ENCODE data around the gene SCG2.

SCG2 gene, protein sequence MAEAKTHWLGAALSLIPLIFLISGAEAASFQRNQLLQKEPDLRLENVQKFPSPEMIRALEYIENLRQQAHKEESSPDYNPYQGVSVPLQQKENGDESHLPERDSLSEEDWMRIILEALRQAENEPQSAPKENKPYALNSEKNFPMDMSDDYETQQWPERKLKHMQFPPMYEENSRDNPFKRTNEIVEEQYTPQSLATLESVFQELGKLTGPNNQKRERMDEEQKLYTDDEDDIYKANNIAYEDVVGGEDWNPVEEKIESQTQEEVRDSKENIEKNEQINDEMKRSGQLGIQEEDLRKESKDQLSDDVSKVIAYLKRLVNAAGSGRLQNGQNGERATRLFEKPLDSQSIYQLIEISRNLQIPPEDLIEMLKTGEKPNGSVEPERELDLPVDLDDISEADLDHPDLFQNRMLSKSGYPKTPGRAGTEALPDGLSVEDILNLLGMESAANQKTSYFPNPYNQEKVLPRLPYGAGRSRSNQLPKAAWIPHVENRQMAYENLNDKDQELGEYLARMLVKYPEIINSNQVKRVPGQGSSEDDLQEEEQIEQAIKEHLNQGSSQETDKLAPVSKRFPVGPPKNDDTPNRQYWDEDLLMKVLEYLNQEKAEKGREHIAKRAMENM

DNA sequence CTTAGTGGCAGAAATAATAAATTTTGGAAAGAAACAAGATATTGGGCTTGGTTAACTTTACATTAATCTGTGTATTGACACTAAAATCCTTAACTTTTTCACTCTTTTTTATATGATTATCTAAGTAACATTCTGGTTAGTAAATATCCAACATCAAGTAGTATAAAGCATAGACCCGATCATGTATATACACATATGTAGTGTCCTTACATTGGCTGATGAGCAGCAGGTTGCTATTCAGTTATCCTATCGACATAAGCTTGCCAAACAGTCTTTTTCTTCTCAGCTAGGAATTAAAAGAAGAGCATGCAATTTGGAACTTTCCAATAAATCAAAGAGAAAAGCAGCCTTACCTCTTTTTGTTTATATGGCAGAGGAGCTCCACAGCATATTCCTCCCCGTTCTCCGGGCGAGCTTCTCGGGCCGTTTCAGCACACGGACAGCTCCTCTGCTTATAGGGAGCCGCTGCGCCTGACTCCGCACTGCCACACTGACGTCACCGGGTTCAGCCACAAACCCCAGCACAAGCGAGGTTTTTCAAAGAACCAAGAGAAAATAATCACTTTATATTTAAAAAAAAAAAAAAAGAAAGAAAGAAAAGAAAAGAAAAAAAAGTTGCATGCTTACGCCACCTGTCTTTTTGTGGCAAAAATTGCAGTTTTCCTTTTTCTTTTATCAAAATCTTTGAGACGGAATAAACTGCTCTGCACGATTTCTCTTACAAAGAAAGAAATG, at the start of gene SCG2:
TSS of gene SCG2 (minus strand) at position 430 of the 735 bp plus-strand sequence. CDS start 3,079 bp downstream, outside the sequence.
- no peak within 1 kb of the TSS for H3K27ac ChIP-seq
- TF ChIP-seq, protein P1, sequence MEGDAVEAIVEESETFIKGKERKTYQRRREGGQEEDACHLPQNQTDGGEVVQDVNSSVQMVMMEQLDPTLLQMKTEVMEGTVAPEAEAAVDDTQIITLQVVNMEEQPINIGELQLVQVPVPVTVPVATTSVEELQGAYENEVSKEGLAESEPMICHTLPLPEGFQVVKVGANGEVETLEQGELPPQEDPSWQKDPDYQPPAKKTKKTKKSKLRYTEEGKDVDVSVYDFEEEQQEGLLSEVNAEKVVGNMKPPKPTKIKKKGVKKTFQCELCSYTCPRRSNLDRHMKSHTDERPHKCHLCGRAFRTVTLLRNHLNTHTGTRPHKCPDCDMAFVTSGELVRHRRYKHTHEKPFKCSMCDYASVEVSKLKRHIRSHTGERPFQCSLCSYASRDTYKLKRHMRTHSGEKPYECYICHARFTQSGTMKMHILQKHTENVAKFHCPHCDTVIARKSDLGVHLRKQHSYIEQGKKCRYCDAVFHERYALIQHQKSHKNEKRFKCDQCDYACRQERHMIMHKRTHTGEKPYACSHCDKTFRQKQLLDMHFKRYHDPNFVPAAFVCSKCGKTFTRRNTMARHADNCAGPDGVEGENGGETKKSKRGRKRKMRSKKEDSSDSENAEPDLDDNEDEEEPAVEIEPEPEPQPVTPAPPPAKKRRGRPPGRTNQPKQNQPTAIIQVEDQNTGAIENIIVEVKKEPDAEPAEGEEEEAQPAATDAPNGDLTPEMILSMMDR (IDR thresholded peaks at IDR 0.05), result peak; percentile 68
- no peak for TF ChIP-seq ZFX (IDR thresholded peaks at IDR 0.05; ENCODE audit: borderline replicate concordance)

DNA sequence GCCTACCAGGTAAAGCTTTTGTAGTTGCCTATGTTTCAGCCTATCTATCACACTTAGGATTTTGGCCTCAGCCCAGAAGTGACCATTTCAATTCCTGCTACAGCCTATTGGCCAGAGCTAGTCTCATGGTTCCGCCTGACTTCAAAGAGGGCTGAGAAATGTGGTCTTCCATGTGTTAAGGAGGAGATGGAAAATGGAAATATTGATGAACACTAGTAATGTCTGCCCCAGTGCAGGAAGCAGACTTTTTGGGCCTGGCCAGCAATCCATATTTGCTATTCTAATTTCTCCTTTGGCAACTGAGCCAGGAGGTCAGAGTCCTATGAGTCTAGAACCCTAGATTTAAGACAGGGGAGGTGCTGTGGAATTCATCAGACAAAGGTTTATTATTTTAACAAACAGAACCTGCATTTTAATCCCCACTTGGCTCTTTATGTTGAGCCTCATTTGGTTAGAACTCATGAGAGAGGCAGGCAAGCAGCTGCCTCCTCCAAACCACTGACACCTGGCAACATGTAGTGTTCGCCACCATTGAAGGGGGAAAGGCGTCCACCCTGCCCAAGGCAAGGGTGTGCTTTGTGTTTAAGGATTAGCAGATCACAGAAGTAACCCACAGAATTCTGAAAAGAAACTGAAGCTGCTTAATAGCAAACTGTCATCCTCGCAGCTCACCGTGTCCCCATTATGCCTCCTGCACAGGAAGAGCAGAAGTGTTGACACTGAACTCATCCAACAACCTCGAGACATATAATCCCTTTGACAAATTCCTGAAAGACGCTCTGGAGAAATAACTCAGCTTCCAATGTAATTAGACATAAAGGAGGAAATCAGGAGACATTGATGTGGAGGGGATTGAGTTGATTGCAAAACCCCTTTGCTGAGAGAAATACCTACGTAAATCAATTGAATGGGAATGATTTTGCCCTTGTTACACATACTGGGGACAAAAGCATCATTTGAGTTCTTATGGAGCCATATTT, 47.7 kb upstream of the SCG2 start:
- TF ChIP-seq ZFX (IDR thresholded peaks at IDR 0.05; ENCODE audit: borderline replicate concordance), result no peak
- TF ChIP-seq, protein P1 (IDR thresholded peaks at IDR 0.05), result no peak
- H3K27ac ChIP-seq, result no peak overlapping the region

DNA sequence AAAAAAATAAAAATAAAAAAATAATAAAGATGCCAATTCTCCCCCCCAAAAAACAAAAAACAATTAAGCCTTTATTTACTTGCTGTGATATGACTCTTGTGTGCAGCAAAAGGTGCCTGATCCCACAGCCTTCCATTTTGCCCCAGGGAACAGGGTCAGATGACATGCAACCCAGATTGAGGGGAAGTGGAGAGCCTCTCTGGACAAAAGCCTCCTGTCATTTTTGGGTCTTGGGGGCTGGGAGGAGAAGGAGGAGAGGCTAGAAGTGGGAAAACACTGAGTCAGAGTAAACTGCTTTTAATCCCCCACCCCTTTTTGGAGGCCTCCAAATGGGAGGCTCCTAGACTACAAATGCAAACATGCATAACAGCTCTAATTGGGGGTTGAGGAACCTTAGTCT, 46.6 kb upstream of the SCG2 start:
- no peak overlapping the region for H3K27ac ChIP-seq
- TF ChIP-seq ZFX (IDR thresholded peaks at IDR 0.05; ENCODE audit: borderline replicate concordance), result no peak
- TF ChIP-seq, protein P1 (IDR thresholded peaks at IDR 0.05), result no peak

DNA sequence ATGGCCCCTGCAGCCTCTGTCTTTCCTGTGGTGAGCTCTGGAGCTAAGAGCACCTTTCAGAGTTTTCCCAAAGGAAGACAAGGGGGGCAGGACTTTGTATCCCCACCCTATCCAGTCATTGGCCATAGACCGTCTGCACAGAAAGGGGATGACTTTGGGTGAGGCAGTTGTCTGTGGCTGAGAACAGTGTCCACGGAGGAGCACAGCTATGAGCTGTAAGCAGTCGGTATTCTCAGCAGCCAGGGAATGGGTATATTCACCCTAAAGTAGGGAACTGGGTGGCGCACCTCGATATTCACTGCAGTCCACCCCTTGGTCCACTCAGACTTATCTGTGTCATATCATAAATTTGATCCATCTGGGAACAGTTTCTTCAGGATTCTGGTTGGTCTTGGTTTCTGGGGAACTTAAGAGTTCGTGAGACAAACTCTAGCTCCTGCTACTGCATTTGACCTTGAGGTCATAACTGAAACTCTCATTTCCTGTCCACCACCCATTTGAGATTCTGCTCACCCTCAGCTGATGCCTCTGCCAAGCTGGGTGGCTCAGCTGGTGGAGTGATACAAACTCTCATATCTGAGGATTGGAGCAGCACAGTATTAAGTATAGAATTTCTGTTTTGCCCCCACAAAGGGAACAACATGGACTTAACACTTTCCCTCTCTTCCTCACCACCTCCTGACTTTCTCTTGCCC, 45.2 kb upstream of the SCG2 start:
- H3K27ac ChIP-seq, result no peak overlapping the region
- no peak for TF ChIP-seq ZFX (IDR thresholded peaks at IDR 0.05; ENCODE audit: borderline replicate concordance)
- TF ChIP-seq, protein P1 (IDR thresholded peaks at IDR 0.05), result no peak

DNA sequence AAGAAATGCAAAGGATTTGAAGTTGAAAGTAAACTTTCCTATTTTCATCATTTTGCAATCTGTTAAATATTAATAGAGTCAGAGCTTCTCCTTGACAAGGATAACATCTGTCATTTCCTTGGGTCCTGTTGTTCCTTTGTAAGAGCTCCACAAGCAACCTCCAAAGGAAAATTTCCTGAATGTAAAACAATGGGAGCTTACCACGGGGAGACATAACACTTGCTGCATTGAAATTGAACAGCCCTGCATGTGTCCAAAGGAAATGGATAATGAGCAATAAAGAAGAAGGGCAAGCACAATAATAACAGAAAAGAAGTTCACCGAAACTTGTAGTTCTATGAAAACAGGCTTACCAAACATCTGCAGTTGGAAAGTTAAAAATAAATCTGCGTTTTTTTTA, 42.0 kb upstream of the SCG2 start:
- TF ChIP-seq ZFX (IDR thresholded peaks at IDR 0.05; ENCODE audit: borderline replicate concordance), result no peak
- TF ChIP-seq, protein P1 (IDR thresholded peaks at IDR 0.05), result no peak
- no peak overlapping the region; the same call in 1 of the 2 replicates for H3K27ac ChIP-seq

DNA sequence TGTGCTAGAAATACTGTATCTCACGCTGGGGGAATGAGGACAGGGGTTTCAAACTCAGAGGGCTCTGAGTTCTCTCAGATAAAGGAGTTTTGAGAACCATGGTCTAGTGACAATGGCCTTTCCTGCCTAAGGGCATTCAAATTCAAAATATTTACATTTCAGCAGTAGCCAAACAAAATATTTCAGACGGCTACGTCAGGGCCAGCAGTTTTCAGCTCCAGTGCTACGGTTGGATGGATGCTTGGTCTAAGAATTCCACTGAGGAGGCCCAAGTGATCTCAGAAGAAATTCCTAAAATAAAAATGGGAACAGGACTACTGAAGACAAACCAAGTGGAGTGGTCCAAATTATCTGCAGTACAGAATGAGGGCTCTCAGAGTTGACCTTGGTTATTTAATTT, 41.1 kb upstream of the SCG2 start:
- H3K27ac ChIP-seq, result no peak overlapping the region; the same call in 1 of the 2 replicates
- TF ChIP-seq, protein P1 (IDR thresholded peaks at IDR 0.05), result no peak
- no peak for TF ChIP-seq ZFX (IDR thresholded peaks at IDR 0.05; ENCODE audit: borderline replicate concordance)
